HepG2 (cell line): Measurements from ENCODE around the gene IBSP. TPM values are rescaled to one million over a fixed set of nuclear protein-coding genes. Genes with fewer than 3 reads are reported as not detected.

Source experiments
- ATAC-seq: fragments of 200-7000 bp; cut with Tn5 transposase; 3 replicates; pipeline ENCODE4 v1.9.1; 2020; ENCODE audit warnings: mild to moderate bottlenecking, moderate library complexity
- BruUV-seq: library from RNA; stranded (reverse); fragments of 400-500 nt; replicated peaks from 2 replicates; lab custom pipeline; 2021; lab: Mats Ljungman, UMichigan
- CTCF ChIA-PET: fragments of 300-600 bp; formaldehyde crosslinking; extraction: SDS; loops from one replicate; lab custom pipeline; 2021; ENCODE audit warnings: low total read pairs, inconsistent platforms, low intra/inter-chr PET ratio; lab: Yijun Ruan, JAX
- POLR2A ChIA-PET: fragments of 350-600 bp; sonication (Branson Sonifier 250); formaldehyde crosslinking; loops from one replicate; lab custom pipeline; 2020; ENCODE audit warnings: antibody characterized with exemption, inconsistent platforms; lab: Yijun Ruan, JAX
- DNase-seq: peaks from one replicate; pipeline ENCODE4 v3.0.0-alpha.2; 2015; ENCODE audit warnings: low spot score
- FAIRE-seq: peaks from 3 replicates; lab custom pipeline; 2011; peaks lifted over from hg19 to GRCh38; lab: Jason Lieb, UNC
- H2AFZ ChIP-seq: one replicate; pipeline ENCODE4 v1.6.1; 2011; ENCODE audit warnings: low read length, inconsistent platforms
- H3K27ac ChIP-seq: fragments of 300-600 bp; 3 replicates; pipeline ENCODE4 v1.8.0; 2011; ENCODE audit warnings: mixed run types, mild to moderate bottlenecking, mixed read lengths, low read length, inconsistent platforms; ENCODE audit not compliant: insufficient read depth; ENCODE audit errors: extremely low read length
- H3K27me3 ChIP-seq, 2 experiments: fragments of 200-600 bp in 1 of 2; 2 replicates in 1 of 2; 3 replicates in 1 of 2; pipeline versions ENCODE4 v1.6.0 to v1.8.0; 2011; ENCODE audit warnings: low read length in 2 of 2, mild to moderate bottlenecking in 2 of 2, moderate library complexity in 2 of 2, inconsistent platforms in 1 of 2; ENCODE audit not compliant: insufficient read depth in 2 of 2, control insufficient read depth in 1 of 2
- H3K36me3 ChIP-seq, 2 experiments: fragments of 200-600 bp in 1 of 2; replicated peaks in 1 of 2; 2 replicates in 1 of 2; 3 replicates in 1 of 2; pipeline versions ENCODE4 v1.5.1 to v1.8.0; 2011; ENCODE audit warnings: low read length in 2 of 2, inconsistent platforms in 1 of 2; ENCODE audit not compliant: insufficient read depth in 2 of 2, control insufficient read depth in 1 of 2
- H3K4me1 ChIP-seq: 2 replicates; pipeline ENCODE4 v1.5.1; 2012; ENCODE audit warnings: low read length, inconsistent platforms; ENCODE audit not compliant: insufficient read depth
- H3K4me2 ChIP-seq: 2 replicates; pipeline ENCODE4 v1.6.0; 2011; ENCODE audit warnings: low read depth, low read length, inconsistent platforms
- H3K4me3 ChIP-seq, 3 experiments: fragments of 200-600 bp in 1 of 3; sonication (generic), shearing (Covaris generic) in 1 of 3; replicated peaks in 1 of 3; 2 replicates each; pipeline ENCODE4 v1.5.1; 2011 to 2016; ENCODE audit warnings: low read length in 3 of 3, inconsistent platforms in 2 of 3, low read depth in 2 of 3, mild to moderate bottlenecking in 2 of 3, control low read depth in 1 of 3, mixed read lengths in 1 of 3; ENCODE audit not compliant: insufficient read depth in 1 of 3
- H3K79me2 ChIP-seq: one replicate; pipeline ENCODE4 v1.6.1; 2011; ENCODE audit warnings: low read length, inconsistent platforms; ENCODE audit not compliant: insufficient read depth
- H3K9ac ChIP-seq: 2 replicates; pipeline ENCODE4 v1.6.0; 2011; ENCODE audit warnings: mild to moderate bottlenecking, low read depth, low read length, inconsistent platforms; ENCODE audit not compliant: insufficient read depth
- H3K9me3 ChIP-seq: 2 replicates; pipeline ENCODE4 v1.5.1; 2012; ENCODE audit warnings: mild to moderate bottlenecking, low read length
- H4K20me1 ChIP-seq: 2 replicates; pipeline ENCODE4 v1.6.0; 2011; ENCODE audit warnings: inconsistent platforms, mild to moderate bottlenecking, low read length, moderate library complexity; ENCODE audit not compliant: insufficient read depth
- CREB1 ChIP-seq, 2 experiments: fragments of 450-650 bp in 1 of 2; IDR thresholded peaks; 2 replicates each; pipeline ENCODE4 v1.6.1; 2016 to 2017; ENCODE audit warnings: control low read depth in 1 of 2, mild to moderate bottlenecking in 1 of 2, missing compliant biosample characterization in 1 of 2, missing genetic modification characterization in 1 of 2
- NFE2L2 ChIP-seq: fragments of 150-350 bp; IDR thresholded peaks from 2 replicates; pipeline ENCODE4 v1.6.1; 2014; ENCODE audit warnings: low read length
- ZFP36L2 ChIP-seq: sonication (generic); formaldehyde crosslinking; IDR thresholded peaks from 2 replicates; pipeline ENCODE4 v1.4.0; 2020; ENCODE audit warnings: missing genetic modification reagents
- ZNF256 ChIP-seq: sonication (generic); formaldehyde crosslinking; conservative IDR thresholded peaks from 2 replicates; pipeline ENCODE4 v1.4.0; 2020; ENCODE audit warnings: missing genetic modification reagents
- WGBS: methylation state at CpG from one replicate; pipeline ENCODE4 v1.1.6; 2017; ENCODE audit warnings: low lambda C conversion rate; 5-methylcytosine and 5-hydroxymethylcytosine counted together
- in situ Hi-C: cut with HindIII; loops from 2 replicates; pipeline ENCODE4 v1.10.0; 2017; ENCODE audit warnings: low pct_unique_long_range_greater_than_20kb; ENCODE audit not compliant: extremely low pct_ligation_motif_present
- intact Hi-C: fragments of 100-400 bp; cut with micrococcal nuclease; formaldehyde crosslinking; loops from one replicate; pipeline ENCODE4 v1.10.0; 2022; ENCODE audit not compliant: unreplicated experiment
- polyA plus RNA-seq, 8 experiments: library from polyadenylated mRNA; depleted of rRNA in 3 of 8; stranded (reverse) in 7 of 8; unstranded in 1 of 8; fragments of >200 nt; fragmentation: Illumina TruSeq in 4 of 8; extraction: Trizol in 4 of 8; gene quantifications; 2 replicates each; pipeline versions ENCODE4 v1.2.1 to v1.2.3, GENCODE V29; 2011 to 2016; ENCODE audit warnings: low read depth in 4 of 8, missing spikeins in 1 of 8, mixed read lengths in 1 of 8; ENCODE audit not compliant: insufficient read depth in 1 of 8
- total RNA-seq, 5 experiments: library from RNA; depleted of rRNA; stranded (reverse); fragments of >200 nt; fragmentation: Illumina TruSeq; extraction: Trizol; gene quantifications; 2 replicates each; pipeline ENCODE4 v1.2.3, GENCODE V29; 2016; ENCODE audit warnings: low read depth in 1 of 5
- TF ChIP-seq, protein P1 (sequence below): sonication (generic); formaldehyde crosslinking; IDR thresholded peaks from 2 replicates; pipeline ENCODE4 v1.5.1; 2020; ENCODE audit warnings: mild to moderate bottlenecking, missing genetic modification reagents, moderate library complexity
- TF ChIP-seq, protein P2 (sequence below): IDR thresholded peaks from 2 replicates; pipeline ENCODE4 v1.6.1; 2016; ENCODE audit warnings: missing genetic modification reagents, missing compliant biosample characterization

Gene IBSP
- total and polyA plus RNA-seq, 2 of the 13 experiments (the other 11 are each of a cell fraction or from before 2014, with no cell fraction given), result not detected

DNA sequence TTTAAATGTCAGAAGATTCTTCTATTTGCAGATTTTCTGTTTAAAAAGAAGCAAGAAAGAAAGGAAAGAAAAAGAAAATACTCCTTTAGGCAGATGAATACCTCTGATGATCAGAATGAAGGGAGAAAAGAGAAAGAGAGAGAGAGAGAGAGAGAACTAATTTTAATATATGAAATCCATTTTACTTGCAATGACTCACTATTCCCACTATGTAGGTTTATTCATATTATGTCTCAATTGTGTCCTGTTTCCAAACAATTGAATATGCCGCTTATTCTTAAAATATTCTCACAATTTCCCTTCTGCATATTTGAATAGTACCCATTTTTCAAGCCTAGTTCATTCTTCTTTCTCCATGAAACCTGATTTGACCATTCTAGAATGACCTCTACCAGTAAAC, 45.1 kb downstream of the IBSP start:
- Histone ChIP-seq H3K27ac (no peak overlapping the region), H3K4me2 (no peak overlapping the region), H2AFZ (no peak overlapping the region), H3K4me1 (peaks cover 9% of the 10 kb centered on the region), H3K36me3 (no peaks in the 10 kb centered on the region), H3K9me3 (no peaks in the 10 kb centered on the region), H3K4me3 (no peak overlapping the region), H3K9ac (no peak overlapping the region), H3K27me3 (peaks cover 0 to 29% of the 10 kb centered on the region in 2 experiments; a peak in 2 of 5 replicates)
- ATAC-seq (no peak), DNase-seq (no peak), FAIRE-seq (no peak)
- WGBS, result 3% methylated on average over 1 of the region's 1 CpG
- no TSS peak for BruUV-seq
- intact Hi-C loops (no loop called here), in situ Hi-C loops (loop anchor here (10.0 to 25.0 kb wide), 2 partner anchors 300 to 582 kb away; no protein-coding TSS in a partner anchor)
- POLR2A ChIA-PET, result no interaction called here
- TF ChIP-seq, protein P1, sequence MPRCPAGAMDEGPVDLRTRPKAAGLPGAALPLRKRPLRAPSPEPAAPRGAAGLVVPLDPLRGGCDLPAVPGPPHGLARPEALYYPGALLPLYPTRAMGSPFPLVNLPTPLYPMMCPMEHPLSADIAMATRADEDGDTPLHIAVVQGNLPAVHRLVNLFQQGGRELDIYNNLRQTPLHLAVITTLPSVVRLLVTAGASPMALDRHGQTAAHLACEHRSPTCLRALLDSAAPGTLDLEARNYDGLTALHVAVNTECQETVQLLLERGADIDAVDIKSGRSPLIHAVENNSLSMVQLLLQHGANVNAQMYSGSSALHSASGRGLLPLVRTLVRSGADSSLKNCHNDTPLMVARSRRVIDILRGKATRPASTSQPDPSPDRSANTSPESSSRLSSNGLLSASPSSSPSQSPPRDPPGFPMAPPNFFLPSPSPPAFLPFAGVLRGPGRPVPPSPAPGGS, result no peak
- no peak for TF ChIP-seq ZFP36L2 (CRISPR knock-in tag)
- no peak for TF ChIP-seq ZNF256 (CRISPR knock-in tag)
- no peak for TF ChIP-seq NFE2L2
- TF ChIP-seq, all 625 proteins: peak for 0
- CTCF ChIA-PET, result no interaction called here
- Histone ChIP-seq H3K79me2 (no peaks in the 10 kb centered on the region), H4K20me1 (no peaks in the 10 kb centered on the region)

DNA sequence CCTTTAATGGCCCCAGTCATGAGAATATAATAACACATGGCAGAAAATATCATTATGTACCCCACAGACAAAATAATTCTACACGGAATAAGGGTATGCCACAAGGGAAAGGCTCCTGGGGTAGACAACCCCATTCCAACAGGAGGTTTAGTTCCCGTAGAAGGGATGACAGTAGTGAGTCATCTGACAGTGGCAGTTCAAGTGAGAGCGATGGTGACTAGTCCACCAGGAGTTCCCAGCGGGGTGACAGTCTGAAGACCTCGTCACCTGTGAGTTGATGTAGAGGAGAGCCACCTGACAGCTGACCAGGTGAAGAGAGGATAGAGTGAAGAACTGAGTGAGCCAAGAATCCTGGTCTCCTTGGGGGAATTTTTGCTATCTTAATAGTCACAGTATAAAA, 46.9 kb downstream of the IBSP start:
- no peaks in the 10 kb centered on the region for H3K79me2 ChIP-seq
- 16% methylated on average over 5 of the region's 5 CpGs for whole genome bisulfite sequencing
- H4K20me1 ChIP-seq, result no peaks in the 10 kb centered on the region
- no peak overlapping the region for H3K27ac ChIP-seq
- no peak for ATAC-seq
- ChIA-PET CTCF (no interaction called here), POLR2A (no interaction called here)
- no peak for DNase-seq
- BruUV-seq, result no TSS peak
- in situ Hi-C loops, result loop anchor here (10.0 to 25.0 kb wide), 2 partner anchors 301 to 584 kb away; no protein-coding TSS in a partner anchor
- H3K27me3 ChIP-seq, result peaks cover 0 to 29% of the 10 kb centered on the region in 2 experiments; a peak in 2 of 5 replicates
- no peak overlapping the region for H3K4me2 ChIP-seq
- intact Hi-C loops, result loop anchor here (5.0 kb wide), 1 partner anchor 304 kb away; no protein-coding TSS in a partner anchor
- TF ChIP-seq, protein P2, sequence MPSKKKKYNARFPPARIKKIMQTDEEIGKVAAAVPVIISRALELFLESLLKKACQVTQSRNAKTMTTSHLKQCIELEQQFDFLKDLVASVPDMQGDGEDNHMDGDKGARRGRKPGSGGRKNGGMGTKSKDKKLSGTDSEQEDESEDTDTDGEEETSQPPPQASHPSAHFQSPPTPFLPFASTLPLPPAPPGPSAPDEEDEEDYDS (CRISPR knock-in tag), result no peak
- TF ChIP-seq CREB1 (IDR thresholded peaks at IDR 0.05) (peak; percentile 14; the same call in 1 of the 2 replicates), CREB1 (CRISPR knock-in tag; IDR thresholded peaks at IDR 0.05) (no peak)
- no peak overlapping the region for H2AFZ ChIP-seq
- H3K9me3 ChIP-seq, result no peaks in the 10 kb centered on the region
- peaks cover 15% of the 10 kb centered on the region for H3K4me1 ChIP-seq
- no peak for FAIRE-seq
- H3K4me3 ChIP-seq, result no peak overlapping the region
- no peak overlapping the region for H3K9ac ChIP-seq
- no peaks in the 10 kb centered on the region for H3K36me3 ChIP-seq
